Sigmoid colon (tissue), 7 donors: ENCODE results near the gene RUFY2. TPM values are rescaled to one million over a fixed set of nuclear protein-coding genes. Genes with fewer than 3 reads are reported as not detected.
"Not testable (repeated sequence)": the region's sequence is repeated elsewhere in the genome, so short reads cannot be mapped to it uniquely, and the experiment has no call there.

ENCODE experiments used
- DNase-seq: peaks from one replicate; pipeline ENCODE4 v3.0.0-alpha.2; 2019
- H3K27ac ChIP-seq, 4 donors: fragments of 200-600 bp; sonication (generic); one replicate each; pipeline ENCODE4 v1.5.1; 2016 to 2019; ENCODE audit warnings: mild to moderate bottlenecking in 1 of 4
- H3K27me3 ChIP-seq, 3 donors: fragments of 200-600 bp; sonication (generic); one replicate each; pipeline ENCODE4 v1.5.1; 2019; ENCODE audit warnings: mild to moderate bottlenecking in 1 of 3
- H3K36me3 ChIP-seq, 4 donors: fragments of 200-600 bp; sonication (generic); one replicate each; pipeline ENCODE4 v1.5.1; 2016 to 2019
- H3K4me1 ChIP-seq, 4 donors: fragments of 200-600 bp; sonication (generic); one replicate each; pipeline ENCODE4 v1.5.1; 2017 to 2019
- H3K4me3 ChIP-seq, 4 donors: fragments of 200-600 bp; sonication (generic); one replicate each; pipeline ENCODE4 v1.5.1; 2017 to 2019; ENCODE audit warnings: mild to moderate bottlenecking in 2 of 4, moderate library complexity in 1 of 4
- H3K9me3 ChIP-seq, 4 donors: fragments of 200-600 bp in 3 of 4; sonication (generic) in 3 of 4; one replicate each; pipeline versions ENCODE4 v1.5.1 to v1.6.1; 2013 to 2019
- CTCF ChIP-seq, 4 experiments: fragments of 450-650 bp in 3 of 4; fragments of 200-600 bp in 1 of 4; IDR thresholded peaks; one replicate each; pipeline ENCODE4 v1.5.1; 2016 to 2019; ENCODE audit warnings: antibody characterized with exemption in 4 of 4, mild to moderate bottlenecking in 3 of 4, moderate library complexity in 2 of 4
- EP300 ChIP-seq, 4 donors: sonication (generic); formaldehyde crosslinking; IDR thresholded peaks; one replicate each; pipeline ENCODE4 v1.6.1; 2017; ENCODE audit warnings: antibody characterized with exemption in 4 of 4
- POLR2A ChIP-seq, 2 donors: fragments of 450-650 bp; IDR thresholded peaks; one replicate each; pipeline ENCODE4 v1.6.1; 2016; ENCODE audit warnings: antibody characterized with exemption in 2 of 2, mild to moderate bottlenecking in 2 of 2, moderate library complexity in 2 of 2
- POLR2AphosphoS5 ChIP-seq, 4 donors: sonication (generic); formaldehyde crosslinking; IDR thresholded peaks; one replicate each; pipeline ENCODE4 v1.6.1; 2017; ENCODE audit warnings: antibody characterized with exemption in 4 of 4
- WGBS, 2 donors: extraction: QIAGEN DNeasy Blood & Tissue Kit; methylation state at CpG; one replicate each; pipeline ENCODE4 v1.1.7; 2013; 5-methylcytosine and 5-hydroxymethylcytosine counted together
- intact Hi-C: fragments of 100-400 bp; cut with DNase I; formaldehyde crosslinking; loops from one replicate; pipeline ENCODE4 v1.15.1; 2023
- polyA plus RNA-seq, 3 donors: library from polyadenylated mRNA; stranded (reverse); fragments of 200-250 nt; gene quantifications; one replicate each; pipeline ENCODE4 v1.2.3, GENCODE V29; 2013
- total RNA-seq, 4 donors: library from RNA; depleted of rRNA; stranded (reverse); fragments of >200 nt; gene quantifications; one replicate each; pipeline ENCODE4 v1.1.0, GENCODE V29; 2016
- donor health status: healthy with polysubstance abuse.
- donor health status: Bipolar disorder and iron deficiency.
- donor health status: healthy.

RUFY2 gene, protein sequence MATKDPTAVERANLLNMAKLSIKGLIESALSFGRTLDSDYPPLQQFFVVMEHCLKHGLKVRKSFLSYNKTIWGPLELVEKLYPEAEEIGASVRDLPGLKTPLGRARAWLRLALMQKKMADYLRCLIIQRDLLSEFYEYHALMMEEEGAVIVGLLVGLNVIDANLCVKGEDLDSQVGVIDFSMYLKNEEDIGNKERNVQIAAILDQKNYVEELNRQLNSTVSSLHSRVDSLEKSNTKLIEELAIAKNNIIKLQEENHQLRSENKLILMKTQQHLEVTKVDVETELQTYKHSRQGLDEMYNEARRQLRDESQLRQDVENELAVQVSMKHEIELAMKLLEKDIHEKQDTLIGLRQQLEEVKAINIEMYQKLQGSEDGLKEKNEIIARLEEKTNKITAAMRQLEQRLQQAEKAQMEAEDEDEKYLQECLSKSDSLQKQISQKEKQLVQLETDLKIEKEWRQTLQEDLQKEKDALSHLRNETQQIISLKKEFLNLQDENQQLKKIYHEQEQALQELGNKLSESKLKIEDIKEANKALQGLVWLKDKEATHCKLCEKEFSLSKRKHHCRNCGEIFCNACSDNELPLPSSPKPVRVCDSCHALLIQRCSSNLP
- 10 to 100 TPM; 19.3 to 34.9 (median 26.7) TPM for total RNA-seq
- 1 to 10 TPM; 5.8 to 6.0 (median 5.9) TPM for polyA plus RNA-seq

DNA sequence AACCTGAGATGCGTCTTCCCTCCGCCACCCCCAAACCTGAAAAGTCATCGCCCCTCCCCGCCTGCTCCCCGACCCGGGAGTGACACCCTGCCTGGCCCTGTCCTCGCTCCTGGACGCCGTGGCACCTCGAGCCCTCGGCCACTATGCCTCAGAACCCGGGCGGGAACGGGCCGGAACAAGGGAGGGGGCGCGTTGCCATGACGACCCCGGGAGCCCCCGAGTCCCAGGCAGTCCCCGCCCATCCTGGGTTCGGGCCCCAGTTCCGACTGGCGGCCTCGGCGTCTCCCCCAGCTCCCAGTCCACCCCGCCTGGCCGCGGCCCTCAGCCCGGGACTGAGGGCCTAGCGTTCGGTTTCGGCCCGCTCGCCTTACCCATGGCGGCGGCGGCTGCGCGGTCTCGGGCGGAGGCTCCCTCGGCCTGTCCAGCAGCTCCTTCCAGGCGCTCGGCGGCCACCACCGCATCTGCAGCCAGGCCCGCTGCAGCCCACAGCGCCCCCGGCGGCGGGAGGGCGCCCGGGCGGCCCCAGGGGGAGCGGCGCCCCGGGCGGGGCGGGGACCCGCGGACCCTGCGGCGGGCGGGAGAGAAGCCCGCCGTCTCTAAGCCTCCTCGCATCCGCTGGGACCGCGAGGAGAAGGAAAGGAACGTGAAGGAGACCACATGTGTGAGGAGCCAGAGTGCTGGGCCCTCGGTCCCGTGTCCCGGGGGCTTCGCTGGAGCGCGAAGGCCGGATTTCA is at the start of gene RUFY2:
TSS of gene RUFY2 (minus strand) at position 463 of the 734 bp plus-strand sequence. CDS start at position 375, 88 bp downstream.
- Histone ChIP-seq H3K4me3 (peak within 1 kb of the TSS; percentile 94 to 98 (median 97)), H3K27ac (peak within 1 kb of the TSS; percentile 92 to 97 (median 96)), H3K4me1 (peaks cover 0 to 16% (median 9%) of the 10 kb centered on the region in 4 donors), H3K36me3 (no peaks in the 10 kb centered on the region), H3K27me3 (no peaks in the 10 kb centered on the region), H3K9me3 (no peaks in the 10 kb centered on the region)
- DNase-seq = peak; percentile 87
- WGBS, 2 donors = 0 to 1% methylated on average over 79 of the region's 79 CpGs
- intact Hi-C loops = loop anchor here (5.0 to 10.0 kb wide), 3 partner anchors 72 to 488 kb away; partner anchors contain the start of genes HNRNPH3, PBLD and SLC25A16
- no peak for TF ChIP-seq POLR2A (IDR thresholded peaks at IDR 0.05)
- peak; percentile 62 to 88 (median 76) for TF ChIP-seq POLR2AphosphoS5 (IDR thresholded peaks at IDR 0.05)
- TF ChIP-seq CTCF (IDR thresholded peaks at IDR 0.05) = peak in 3 of 4 experiments; percentile 40 to 76 (median 41)

- peak overlapping the region in 1 of 4 donors; percentile 45 for H3K27ac ChIP-seq
- H3K4me3 ChIP-seq, H3K36me3 ChIP-seq, H3K4me1 ChIP-seq, H3K9me3 ChIP-seq, DNase-seq, H3K27me3 ChIP-seq, intact Hi-C loops: not testable (repeated sequence)
- 76 to 85% methylated on average over 7 of the region's 7 CpGs for WGBS, 2 donors
Measured at GRCh38 chr10:68449698-68450097, 42.6 kb upstream of the RUFY2 start.

DNA sequence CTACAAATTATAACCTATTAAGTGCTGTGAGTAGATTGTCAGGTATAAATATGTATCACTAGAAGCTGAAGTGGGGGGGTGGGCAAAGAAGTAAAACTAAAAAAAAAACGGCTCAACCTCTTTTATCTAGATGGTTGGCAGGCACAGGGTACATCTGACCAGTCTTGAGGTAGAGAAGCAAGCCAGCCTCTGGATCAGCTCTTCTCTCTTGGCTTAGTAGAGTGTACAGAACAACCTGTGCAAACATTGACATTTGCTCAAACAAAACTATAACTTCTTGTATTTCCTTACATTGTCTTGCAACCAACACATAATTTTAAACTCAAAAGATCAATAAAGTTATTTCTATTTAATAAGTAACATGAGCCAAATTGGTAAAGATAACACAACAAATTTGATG is 39.1 kb upstream of the RUFY2 start:
- Histone ChIP-seq H3K27ac (no peak overlapping the region), H3K9me3 (no peaks in the 10 kb centered on the region), H3K27me3 (no peaks in the 10 kb centered on the region), H3K36me3 (no peaks in the 10 kb centered on the region), H3K4me3 (no peak overlapping the region), H3K4me1 (no peaks in the 10 kb centered on the region)
- TF ChIP-seq POLR2A (IDR thresholded peaks at IDR 0.05) (no peak), CTCF (IDR thresholded peaks at IDR 0.05) (no peak), EP300 (IDR thresholded peaks at IDR 0.05) (no peak), POLR2AphosphoS5 (IDR thresholded peaks at IDR 0.05) (no peak)
- DNase-seq = no peak
- intact Hi-C loops = no loop called here
- 37 to 79% methylated on average over 1 of the region's 1 CpG for WGBS, 2 donors

- no peak overlapping the region for H3K4me3 ChIP-seq
- no peak overlapping the region for H3K27ac ChIP-seq
- no peaks in the 10 kb centered on the region for H3K4me1 ChIP-seq
- no peaks in the 10 kb centered on the region for H3K27me3 ChIP-seq
- TF ChIP-seq POLR2AphosphoS5 (IDR thresholded peaks at IDR 0.05) = no peak
- H3K9me3 ChIP-seq = no peaks in the 10 kb centered on the region
- 90 to 97% methylated on average over 2 of the region's 2 CpGs for WGBS, 2 donors
- H3K36me3 ChIP-seq = no peaks in the 10 kb centered on the region
- intact Hi-C loops = no loop called here
- no peak for DNase-seq
Measured at GRCh38 chr10:68442971-68443370, 35.9 kb upstream of the RUFY2 start.

GRCh38 chr10:68440898-68441297 is 33.8 kb upstream of the RUFY2 start:
- H3K27ac ChIP-seq = no peak overlapping the region
- WGBS, 2 donors = 95 to 97% methylated on average over 3 of the region's 3 CpGs
- TF ChIP-seq POLR2AphosphoS5 (IDR thresholded peaks at IDR 0.05) (no peak), POLR2A (IDR thresholded peaks at IDR 0.05) (no peak), CTCF (IDR thresholded peaks at IDR 0.05) (no peak), EP300 (IDR thresholded peaks at IDR 0.05) (no peak)
- H3K4me3 ChIP-seq = no peak overlapping the region
- H3K36me3 ChIP-seq = no peaks in the 10 kb centered on the region
- intact Hi-C loops = no loop called here
- no peaks in the 10 kb centered on the region for H3K27me3 ChIP-seq
- no peak for DNase-seq
- no peaks in the 10 kb centered on the region for H3K9me3 ChIP-seq
- no peaks in the 10 kb centered on the region for H3K4me1 ChIP-seq
